H9 (cell line): Measurements from ENCODE around the gene PDZD8. TPM values are rescaled to one million over a fixed set of nuclear protein-coding genes. Genes with fewer than 3 reads are reported as not detected.
A peak's percentile ranks its signal among the peaks of the same experiment; 100 is the strongest.

ENCODE experiments used
- DNase-seq: peaks from one replicate; pipeline ENCODE4 v3.0.0-alpha.2; 2017
- H2AFZ ChIP-seq: one replicate; pipeline ENCODE4 v1.6.1; 2013; ENCODE audit warnings: mild to moderate bottlenecking, low read length, control low read depth, moderate library complexity
- H2AK5ac ChIP-seq: 2 replicates; pipeline ENCODE4 v1.6.1; 2013; ENCODE audit warnings: low read length, control low read depth, mixed read lengths; ENCODE audit not compliant: insufficient read length
- H2BK120ac ChIP-seq: one replicate; pipeline ENCODE4 v1.6.1; 2013; ENCODE audit warnings: low read depth, mild to moderate bottlenecking, low read length, control low read depth, inconsistent platforms; ENCODE audit not compliant: poor library complexity, severe bottlenecking
- H2BK12ac ChIP-seq: 2 replicates; pipeline ENCODE4 v1.6.1; 2013; ENCODE audit warnings: low read length, control low read depth, mixed read lengths, low read depth; ENCODE audit not compliant: insufficient read length
- H2BK15ac ChIP-seq: 2 replicates; pipeline ENCODE4 v1.6.1; 2013; ENCODE audit warnings: low read depth, low read length, control low read depth
- H2BK20ac ChIP-seq: one replicate; pipeline ENCODE4 v1.6.1; 2013; ENCODE audit warnings: low read depth, mild to moderate bottlenecking, low read length, control low read depth, inconsistent platforms; ENCODE audit not compliant: poor library complexity, severe bottlenecking
- H2BK5ac ChIP-seq: 2 replicates; pipeline ENCODE4 v1.6.1; 2013; ENCODE audit warnings: low read length, control low read depth, mixed read lengths; ENCODE audit not compliant: insufficient read length
- H3K14ac ChIP-seq: 2 replicates; pipeline ENCODE4 v1.6.1; 2013; ENCODE audit warnings: low read length, control low read depth; ENCODE audit not compliant: insufficient read depth
- H3K18ac ChIP-seq: 2 replicates; pipeline ENCODE4 v1.6.1; 2013; ENCODE audit warnings: low read depth, mild to moderate bottlenecking, mixed read lengths, low read length, control low read depth; ENCODE audit not compliant: insufficient read length
- H3K23ac ChIP-seq: 2 replicates; pipeline ENCODE4 v1.6.1; 2013; ENCODE audit warnings: low read length, control low read depth, mixed read lengths, low read depth; ENCODE audit not compliant: insufficient read length
- H3K23me2 ChIP-seq: 2 replicates; pipeline ENCODE4 v1.6.1; 2013; ENCODE audit warnings: low read depth, mild to moderate bottlenecking, mixed read lengths, low read length, control low read depth; ENCODE audit not compliant: insufficient read length, poor library complexity, severe bottlenecking
- H3K27ac ChIP-seq: 2 replicates; pipeline ENCODE4 v1.5.1; 2013; ENCODE audit warnings: low read length, control low read depth, mixed read lengths, low read depth; ENCODE audit not compliant: insufficient read length
- H3K27me3 ChIP-seq: 2 replicates; pipeline ENCODE4 v1.6.1; 2013; ENCODE audit warnings: low read length, control low read depth, inconsistent platforms; ENCODE audit not compliant: insufficient read depth
- H3K4ac ChIP-seq: 2 replicates; pipeline ENCODE4 v1.6.1; 2013; ENCODE audit warnings: low read depth, mild to moderate bottlenecking, control low read depth, inconsistent platforms, low read length, moderate library complexity
- H3K4me1 ChIP-seq: 2 replicates; pipeline ENCODE4 v1.6.1; 2013; ENCODE audit warnings: low read length, control low read depth, inconsistent platforms; ENCODE audit not compliant: insufficient read depth
- H3K4me2 ChIP-seq: 2 replicates; pipeline ENCODE4 v1.6.1; 2013; ENCODE audit warnings: low read length, control low read depth, mixed read lengths; ENCODE audit not compliant: insufficient read length, insufficient read depth
- H3K56ac ChIP-seq: 2 replicates; pipeline ENCODE4 v1.6.1; 2013; ENCODE audit warnings: low read depth, mild to moderate bottlenecking, mixed read lengths, low read length, control low read depth; ENCODE audit not compliant: insufficient read length
- H3K79me1 ChIP-seq: 2 replicates; pipeline ENCODE4 v1.6.1; 2013; ENCODE audit warnings: low read depth, mild to moderate bottlenecking, moderate library complexity, low read length, control low read depth, inconsistent platforms; ENCODE audit not compliant: insufficient read depth, poor library complexity, severe bottlenecking
- H3K79me2 ChIP-seq: 2 replicates; pipeline ENCODE4 v1.6.1; 2013; ENCODE audit warnings: low read length, control low read depth, inconsistent platforms; ENCODE audit not compliant: insufficient read depth
- H3K9ac ChIP-seq: 2 replicates; pipeline ENCODE4 v1.6.1; 2013; ENCODE audit warnings: low read length, control low read depth, mixed read lengths; ENCODE audit not compliant: insufficient read length; ENCODE audit errors: extremely low read depth
- H3K9me3 ChIP-seq: one replicate; pipeline ENCODE4 v1.6.1; 2013; ENCODE audit warnings: low read depth, low read length, inconsistent platforms; ENCODE audit not compliant: control insufficient read depth
- H3T11ph ChIP-seq: one replicate; pipeline ENCODE4 v1.6.1; 2013; ENCODE audit warnings: mild to moderate bottlenecking, low read length, control low read depth, inconsistent platforms
- H4K20me1 ChIP-seq: one replicate; pipeline ENCODE4 v1.6.1; 2013; ENCODE audit not compliant: control insufficient read depth, insufficient read length, insufficient read depth
- H4K5ac ChIP-seq: 2 replicates; pipeline ENCODE4 v1.6.1; 2013; ENCODE audit warnings: low read depth, mild to moderate bottlenecking, mixed read lengths, low read length, control low read depth; ENCODE audit not compliant: insufficient read length
- H4K8ac ChIP-seq: replicated peaks from 2 replicates; pipeline ENCODE4 v1.6.1; 2013; ENCODE audit warnings: low read length, control low read depth, mixed read lengths, low read depth; ENCODE audit not compliant: insufficient read length
- H4K91ac ChIP-seq: 2 replicates; pipeline ENCODE4 v1.6.1; 2013; ENCODE audit warnings: low read depth, mild to moderate bottlenecking, moderate library complexity, mixed read lengths, low read length, control low read depth; ENCODE audit not compliant: insufficient read length
- H3K27ac Mint-ChIP-seq, 3 experiments: 2 replicates in 2 of 3; 3 replicates in 1 of 3; pipeline ENCODE4 v1.8.0; 2020 to 2021; ENCODE audit warnings: mixed read lengths in 3 of 3, mild to moderate bottlenecking in 1 of 3, moderate library complexity in 1 of 3
- H3K27me3 Mint-ChIP-seq: 2 replicates; pipeline ENCODE4 v1.8.0; 2021; ENCODE audit warnings: low read depth, mild to moderate bottlenecking, moderate library complexity, mixed read lengths
- H3K36me3 Mint-ChIP-seq, 3 experiments: 2 replicates in 2 of 3; 3 replicates in 1 of 3; pipeline ENCODE4 v1.8.0; 2020 to 2021; ENCODE audit warnings: low read depth in 3 of 3, mixed read lengths in 3 of 3; ENCODE audit not compliant: insufficient read depth in 1 of 3
- H3K4me1 Mint-ChIP-seq, 2 experiments: 2 replicates each; pipeline ENCODE4 v1.8.0; 2020; ENCODE audit warnings: mixed read lengths in 2 of 2
- H3K4me3 Mint-ChIP-seq, 2 experiments: 2 replicates in 1 of 2; 3 replicates in 1 of 2; pipeline ENCODE4 v1.8.0; 2020 to 2021; ENCODE audit warnings: mild to moderate bottlenecking in 2 of 2, mixed read lengths in 2 of 2, moderate library complexity in 1 of 2
- H3K9me3 Mint-ChIP-seq, 2 experiments: 2 replicates in 1 of 2; 3 replicates in 1 of 2; pipeline ENCODE4 v1.8.0; 2020; ENCODE audit warnings: mild to moderate bottlenecking in 2 of 2, mixed read lengths in 2 of 2, moderate library complexity in 1 of 2
- CTCF ChIP-seq: fragments of 200-600 bp; sonication (generic); conservative IDR thresholded peaks from 3 replicates; pipeline ENCODE4 v1.8.0; 2021; ENCODE audit warnings: antibody characterized with exemption, mild to moderate bottlenecking
- WGBS: extraction: QIAGEN DNeasy Blood & Tissue Kit; methylation state at CpG from one replicate; pipeline ENCODE4 v1.1.7; 2013; ENCODE audit warnings: missing lambda C conversion rate, low lambda C conversion rate, mixed read lengths; ENCODE audit not compliant: insufficient read length; ENCODE audit errors: extremely low coverage; 5-methylcytosine and 5-hydroxymethylcytosine counted together
- total RNA-seq: library from RNA; stranded (reverse); gene quantifications from 2 replicates; pipeline ENCODE4 v1.2.1, GENCODE V29; 2021

The PDZD8 gene
- total RNA-seq, 1 experiment from 2014 or later, result 38.2 TPM

GRCh38 chr10:117260084-117260483, 115.2 kb downstream of the PDZD8 start:
- peaks cover 7% of the 10 kb centered on the region; the same call in 1 of the 2 replicates for H3K4me1 ChIP-seq
- no peak overlapping the region for H4K8ac ChIP-seq
- H3K9ac ChIP-seq, result no peak overlapping the region
- no peak overlapping the region for H3K56ac ChIP-seq
- H4K91ac ChIP-seq, result no peak overlapping the region
- Mint-ChIP-seq H3K27ac (peak overlapping the region in 1 of 3 experiments; percentile 43; a peak in 3 of 7 replicates), H3K27me3 (no peaks in the 10 kb centered on the region; the same call in 1 of the 2 replicates), H3K9me3 (no peaks in the 10 kb centered on the region), H3K4me1 (peaks cover 13 to 19% of the 10 kb centered on the region in 2 experiments), H3K36me3 (no peaks in the 10 kb centered on the region; a peak in 1 of 7 replicates), H3K4me3 (no peak overlapping the region)
- no peak for TF ChIP-seq CTCF
- no peak overlapping the region for H2BK5ac ChIP-seq
- H3K4me2 ChIP-seq, result no peak overlapping the region
- no peak overlapping the region for H3K14ac ChIP-seq
- no peaks in the 10 kb centered on the region for H4K20me1 ChIP-seq
- no peak overlapping the region for H4K5ac ChIP-seq
- H3K27me3 ChIP-seq, result no peaks in the 10 kb centered on the region
- WGBS, result no CpG with 5 or more reads among the region's 4 CpGs
- no peaks in the 10 kb centered on the region for H3K9me3 ChIP-seq
- no peak overlapping the region for H3K18ac ChIP-seq
- H3K23ac ChIP-seq, result no peak overlapping the region
- H3K23me2 ChIP-seq, result no peaks in the 10 kb centered on the region
- H2BK12ac ChIP-seq, result no peak overlapping the region
- H3T11ph ChIP-seq, result no peak overlapping the region
- no peak overlapping the region for H2AFZ ChIP-seq
- DNase-seq, result peak; percentile 41
- H2AK5ac ChIP-seq, result no peak overlapping the region
- H3K27ac ChIP-seq, result no peak overlapping the region
- no peaks in the 10 kb centered on the region for H3K79me2 ChIP-seq
- H3K4ac ChIP-seq, result no peak overlapping the region
- H2BK20ac ChIP-seq, result no peak overlapping the region
- H3K79me1 ChIP-seq, result no peaks in the 10 kb centered on the region
- no peak overlapping the region for H2BK120ac ChIP-seq
- no peak overlapping the region for H2BK15ac ChIP-seq
